Measurements from ENCODE around the gene ZNF74.
"Not testable (repeated sequence)": the region's sequence is repeated elsewhere in the genome, so short reads cannot be mapped to it uniquely, and the experiment has no call there.

ZNF74 gene

DNA sequence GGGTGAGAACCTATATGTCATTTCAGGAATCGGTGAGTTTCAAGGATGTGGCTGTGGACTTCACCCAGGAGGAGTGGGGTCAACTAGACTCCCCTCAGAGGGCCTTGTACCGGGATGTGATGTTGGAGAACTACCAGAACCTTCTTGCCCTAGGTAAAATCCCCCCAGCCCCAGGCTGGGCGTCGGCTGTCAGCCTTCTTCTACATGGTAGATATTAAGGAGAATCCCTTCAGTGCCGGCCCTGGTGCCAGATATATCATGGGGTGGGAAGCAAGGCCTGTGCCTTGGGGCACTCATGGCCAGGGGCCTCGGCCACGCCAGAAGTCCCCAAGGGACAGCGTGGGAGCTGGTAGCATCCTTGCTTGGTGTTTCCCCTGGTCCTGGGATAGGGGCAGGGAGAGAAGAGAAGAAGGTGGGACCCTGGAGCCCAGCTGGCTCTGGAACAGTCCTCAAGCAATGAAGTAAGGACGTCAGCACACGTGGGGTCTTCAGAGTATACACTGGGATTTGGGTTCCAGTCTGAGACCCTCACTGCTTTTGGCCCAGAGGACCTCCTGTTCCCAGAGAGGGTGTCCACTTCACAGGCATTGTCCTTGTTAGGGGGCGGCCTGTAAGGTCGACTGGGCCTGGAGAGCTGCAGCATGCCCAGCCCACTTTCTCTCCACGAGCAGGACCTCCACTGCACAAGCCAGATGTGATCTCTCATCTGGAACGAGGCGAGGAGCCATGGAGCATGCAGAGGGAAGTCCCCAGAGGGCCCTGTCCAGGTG lies 6.8 kb downstream of the ZNF74 start:
- H3K27me3 Mint-ChIP-seq = no peaks in the 10 kb centered on the region
- H3K4me3 Mint-ChIP-seq = no peak overlapping the region
- H3K9me3 Mint-ChIP-seq = no peaks in the 10 kb centered on the region
- ATAC-seq (ENCODE audit: low read depth) = no peak
- H3K4me1 Mint-ChIP-seq = peaks cover 20% of the 10 kb centered on the region
- peaks cover 13% of the 10 kb centered on the region for H3K36me3 Mint-ChIP-seq
- H3K27ac Mint-ChIP-seq = no peak overlapping the region
- DNase-seq (ENCODE audit: low spot score in 2 of 2) = no peak

DNA sequence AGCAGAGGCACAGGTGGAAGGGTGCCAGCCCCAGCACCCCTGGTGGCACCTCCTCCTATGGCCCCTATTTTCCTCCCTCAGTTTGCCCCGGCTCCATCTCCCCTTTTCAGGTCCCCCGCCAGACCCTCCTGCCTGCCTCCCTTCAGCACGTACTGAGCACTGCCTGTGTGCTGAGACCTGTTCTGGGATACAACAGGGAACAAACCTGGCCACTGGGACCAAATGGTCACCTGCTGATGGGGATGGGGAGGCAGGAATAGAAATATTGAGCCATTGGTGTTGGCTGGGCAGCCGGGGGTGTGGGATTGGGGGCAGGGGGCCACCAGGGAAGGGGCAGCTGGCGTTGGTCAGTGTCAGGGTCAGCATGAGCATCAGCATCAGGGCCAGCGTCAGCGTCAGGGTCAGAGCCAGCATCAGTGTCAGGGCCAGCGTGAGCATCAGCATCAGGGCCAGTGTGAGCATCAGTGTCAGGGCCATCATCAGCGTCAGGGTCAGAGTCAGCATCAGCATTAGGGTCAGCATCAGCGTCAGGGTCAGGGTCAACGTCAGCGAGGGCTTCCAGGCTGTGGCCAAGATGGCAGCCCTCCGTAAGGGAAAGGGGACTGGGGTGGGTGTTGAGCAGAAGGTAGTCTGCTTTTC lies 7.5 kb downstream of the ZNF74 start:
- no peaks in the 10 kb centered on the region for H3K27me3 Mint-ChIP-seq
- DNase-seq (ENCODE audit: low spot score in 2 of 2) = no peak
- ATAC-seq (ENCODE audit: low read depth) = no peak
- H3K36me3 Mint-ChIP-seq = peaks cover 13% of the 10 kb centered on the region
- H3K4me3 Mint-ChIP-seq = no peak overlapping the region
- no peak overlapping the region for H3K27ac Mint-ChIP-seq
- peaks cover 13% of the 10 kb centered on the region for H3K4me1 Mint-ChIP-seq
- no peaks in the 10 kb centered on the region for H3K9me3 Mint-ChIP-seq

DNA sequence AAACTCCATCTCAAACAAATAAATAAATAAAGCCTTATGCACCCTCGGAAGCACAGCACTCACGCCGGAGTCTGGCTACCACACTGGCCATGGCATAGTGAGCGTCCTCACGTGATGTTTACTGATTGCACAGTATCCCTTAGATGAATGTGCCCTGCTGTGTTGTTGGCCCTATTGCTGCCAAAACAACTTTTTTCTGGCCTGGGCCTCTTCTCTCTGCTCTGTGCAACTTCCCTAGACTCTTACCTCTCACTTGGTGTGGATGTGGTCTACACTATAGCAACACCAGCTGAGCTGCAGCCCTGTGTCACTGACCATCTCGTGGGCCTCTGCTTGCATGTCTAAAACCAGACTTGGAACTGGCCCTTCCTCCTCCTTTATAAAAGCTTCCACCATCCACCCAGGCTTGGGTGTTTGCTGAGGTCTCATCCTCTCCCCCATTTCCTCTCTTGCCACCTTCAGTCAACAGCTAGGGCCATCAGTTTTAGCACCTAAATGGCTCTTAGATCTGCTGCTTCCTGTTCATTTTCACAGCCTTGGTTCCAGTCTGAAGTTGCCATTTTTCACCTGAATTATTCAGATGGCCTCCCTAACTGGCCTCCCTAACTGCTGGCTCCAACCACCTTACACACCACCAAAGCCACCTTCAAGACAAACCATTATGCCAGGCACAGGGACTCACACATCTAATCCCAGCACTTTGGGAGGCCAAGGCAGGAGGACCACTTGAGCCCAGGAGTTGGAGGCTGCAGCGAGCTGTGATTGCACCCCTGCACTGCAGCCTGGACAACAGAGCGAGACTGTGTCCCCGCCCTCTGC lies 9.2 kb downstream of the ZNF74 start:
- H3K4me3 Mint-ChIP-seq = no peak overlapping the region
- ATAC-seq (ENCODE audit: low read depth) = no peak

DNA sequence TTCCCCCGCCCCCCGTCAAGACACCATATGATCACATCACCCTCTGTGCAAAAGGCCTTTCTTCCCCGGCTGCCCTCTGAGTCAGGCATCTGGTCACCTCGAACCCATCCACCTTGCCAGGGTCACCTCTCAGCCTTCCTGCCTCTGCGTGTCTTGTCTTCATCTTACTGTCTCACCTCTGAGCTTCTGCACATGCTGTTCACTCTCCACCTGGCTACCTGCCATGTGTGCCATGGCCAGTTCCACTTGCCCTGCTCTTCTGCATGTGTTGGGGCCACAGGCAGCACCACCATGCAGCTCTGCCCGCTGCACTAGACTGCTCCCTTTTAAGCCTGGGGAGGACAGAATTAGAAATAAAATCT lies 9.8 kb downstream of the ZNF74 start:
- DNase-seq (ENCODE audit: low spot score in 2 of 2) (no peak), ATAC-seq (ENCODE audit: low read depth) (no peak)
- H3K36me3 Mint-ChIP-seq = peaks cover 14% of the 10 kb centered on the region
- no peaks in the 10 kb centered on the region for H3K27me3 Mint-ChIP-seq
- no peak overlapping the region for H3K4me3 Mint-ChIP-seq
- no peak overlapping the region for H3K27ac Mint-ChIP-seq
- no peaks in the 10 kb centered on the region for H3K9me3 Mint-ChIP-seq
- peaks cover 7% of the 10 kb centered on the region for H3K4me1 Mint-ChIP-seq

More for the DNA sequence above, 9.2 kb downstream of the ZNF74 start:
- H3K36me3 Mint-ChIP-seq = peaks cover 14% of the 10 kb centered on the region
- no peaks in the 10 kb centered on the region for H3K27me3 Mint-ChIP-seq
- H3K27ac Mint-ChIP-seq = no peak overlapping the region
- no peak for DNase-seq (ENCODE audit: low spot score in 2 of 2)
- no peaks in the 10 kb centered on the region for H3K9me3 Mint-ChIP-seq
- peaks cover 7% of the 10 kb centered on the region for H3K4me1 Mint-ChIP-seq

DNA sequence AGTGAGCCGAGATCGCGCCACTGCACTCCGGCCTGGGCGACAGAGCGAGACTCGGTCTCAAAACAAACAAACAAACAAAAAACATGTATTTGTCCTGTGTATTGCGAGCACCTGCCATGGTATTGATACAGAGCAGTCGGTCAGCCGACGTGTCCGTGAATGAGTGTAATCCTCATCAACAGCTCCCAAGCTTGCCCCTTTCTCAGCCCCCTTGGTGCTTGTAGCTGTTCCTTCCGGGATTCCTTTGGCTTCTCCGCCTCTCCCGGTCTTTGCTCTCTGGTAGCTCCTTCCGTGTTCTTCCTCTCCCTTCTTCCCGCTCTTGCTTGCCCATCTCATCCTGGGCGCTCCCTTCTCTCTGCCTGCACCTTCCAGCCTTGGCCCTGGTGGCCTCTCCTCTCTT lies 10.9 kb downstream of the ZNF74 start:
- ATAC-seq (ENCODE audit: low read depth) (no peak), DNase-seq (ENCODE audit: low spot score in 2 of 2) (no peak)
- H3K4me3 Mint-ChIP-seq = no peak overlapping the region
- no peaks in the 10 kb centered on the region for H3K27me3 Mint-ChIP-seq
- peaks cover 14% of the 10 kb centered on the region for H3K36me3 Mint-ChIP-seq
- H3K4me1 Mint-ChIP-seq = peaks cover 3% of the 10 kb centered on the region
- H3K27ac Mint-ChIP-seq = no peak overlapping the region
- H3K9me3 Mint-ChIP-seq = no peaks in the 10 kb centered on the region

DNA sequence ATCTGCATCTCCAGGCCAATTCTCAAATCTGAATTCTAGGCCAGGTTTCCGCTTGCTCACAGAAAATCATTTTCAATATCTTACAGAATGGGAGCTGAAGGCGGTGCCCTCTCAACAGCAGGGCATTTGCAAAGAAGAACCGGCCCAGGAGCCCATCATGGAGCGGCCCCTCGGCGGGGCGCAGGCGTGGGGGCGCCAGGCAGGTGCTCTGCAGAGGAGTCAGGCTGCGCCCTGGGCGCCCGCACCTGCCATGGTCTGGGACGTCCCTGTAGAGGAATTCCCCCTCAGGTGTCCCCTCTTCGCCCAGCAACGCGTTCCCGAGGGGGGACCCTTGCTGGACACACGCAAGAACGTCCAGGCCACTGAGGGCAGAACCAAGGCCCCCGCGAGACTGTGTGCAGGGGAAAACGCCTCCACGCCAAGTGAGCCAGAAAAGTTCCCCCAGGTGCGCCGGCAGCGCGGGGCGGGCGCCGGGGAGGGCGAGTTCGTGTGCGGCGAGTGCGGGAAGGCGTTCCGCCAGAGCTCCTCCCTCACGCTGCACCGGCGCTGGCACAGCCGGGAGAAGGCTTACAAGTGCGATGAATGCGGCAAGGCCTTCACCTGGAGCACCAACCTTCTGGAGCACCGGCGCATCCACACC lies 11.5 kb downstream of the ZNF74 start:
- peaks cover 3% of the 10 kb centered on the region for H3K4me1 Mint-ChIP-seq
- no peak for DNase-seq (ENCODE audit: low spot score in 2 of 2)
- peaks cover 14% of the 10 kb centered on the region for H3K36me3 Mint-ChIP-seq
- no peak for ATAC-seq (ENCODE audit: low read depth)
- H3K4me3 Mint-ChIP-seq = no peak overlapping the region
- no peaks in the 10 kb centered on the region for H3K27me3 Mint-ChIP-seq
- no peak overlapping the region for H3K27ac Mint-ChIP-seq
- H3K9me3 Mint-ChIP-seq = no peaks in the 10 kb centered on the region

DNA sequence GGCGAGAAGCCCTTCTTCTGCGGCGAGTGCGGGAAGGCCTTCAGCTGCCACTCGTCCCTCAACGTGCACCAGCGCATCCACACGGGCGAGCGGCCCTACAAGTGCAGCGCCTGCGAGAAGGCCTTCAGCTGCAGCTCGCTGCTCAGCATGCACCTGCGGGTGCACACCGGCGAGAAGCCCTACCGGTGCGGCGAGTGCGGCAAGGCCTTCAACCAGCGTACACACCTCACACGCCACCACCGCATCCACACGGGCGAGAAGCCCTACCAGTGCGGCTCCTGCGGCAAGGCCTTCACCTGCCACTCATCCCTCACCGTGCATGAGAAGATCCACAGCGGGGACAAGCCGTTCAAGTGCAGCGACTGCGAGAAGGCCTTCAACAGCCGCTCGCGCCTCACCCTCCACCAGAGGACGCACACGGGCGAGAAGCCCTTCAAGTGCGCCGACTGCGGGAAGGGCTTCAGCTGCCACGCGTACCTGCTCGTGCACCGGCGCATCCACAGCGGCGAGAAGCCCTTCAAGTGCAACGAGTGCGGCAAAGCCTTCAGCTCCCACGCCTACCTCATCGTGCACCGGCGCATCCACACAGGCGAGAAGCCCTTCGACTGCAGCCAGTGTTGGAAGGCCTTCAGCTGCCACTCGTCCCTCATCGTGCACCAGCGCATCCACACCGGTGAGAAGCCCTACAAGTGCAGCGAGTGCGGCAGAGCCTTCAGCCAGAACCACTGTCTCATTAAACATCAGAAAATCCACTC lies 12.2 kb downstream of the ZNF74 start:
- Mint-ChIP-seq H3K9me3 (no peaks in the 10 kb centered on the region), H3K4me3 (no peak overlapping the region), H3K36me3 (peaks cover 14% of the 10 kb centered on the region), H3K27ac (no peak overlapping the region), H3K4me1 (peaks cover 3% of the 10 kb centered on the region), H3K27me3 (no peaks in the 10 kb centered on the region)
- ATAC-seq (ENCODE audit: low read depth) (no peak), DNase-seq (ENCODE audit: low spot score in 2 of 2) (no peak)

DNA sequence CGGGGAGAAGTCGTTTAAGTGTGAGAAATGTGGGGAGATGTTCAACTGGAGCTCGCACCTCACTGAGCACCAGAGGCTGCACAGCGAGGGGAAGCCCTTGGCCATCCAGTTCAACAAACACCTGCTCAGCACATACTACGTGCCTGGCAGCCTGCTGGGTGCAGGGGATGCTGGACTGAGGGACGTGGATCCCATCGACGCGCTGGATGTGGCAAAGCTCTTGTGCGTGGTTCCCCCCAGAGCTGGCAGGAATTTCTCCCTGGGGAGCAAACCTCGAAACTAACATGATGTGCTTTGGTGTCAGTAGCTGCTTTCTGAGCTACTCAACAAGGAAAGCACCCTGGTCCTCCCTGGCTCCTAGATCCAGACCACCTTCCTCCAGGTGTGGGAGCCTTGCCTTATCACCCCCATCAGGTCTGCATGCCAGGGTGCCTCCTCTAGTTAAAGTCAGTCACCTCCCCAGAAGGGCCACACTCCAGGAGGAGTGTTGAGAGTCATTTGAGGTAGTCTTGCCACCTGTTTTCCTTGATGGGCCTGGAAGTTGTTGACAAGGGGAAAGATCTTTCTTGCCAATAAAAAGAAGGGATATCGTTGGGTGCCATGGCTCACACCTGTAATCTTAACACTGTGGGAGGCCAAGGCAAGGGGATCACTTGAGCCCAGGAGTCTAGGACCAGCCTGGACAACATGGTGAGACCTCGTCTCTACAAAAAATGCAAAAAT lies 12.9 kb downstream of the ZNF74 start:
- Mint-ChIP-seq H3K27ac (no peak overlapping the region), H3K4me3 (no peak overlapping the region)
- no peak for DNase-seq (ENCODE audit: low spot score in 2 of 2)

DNA sequence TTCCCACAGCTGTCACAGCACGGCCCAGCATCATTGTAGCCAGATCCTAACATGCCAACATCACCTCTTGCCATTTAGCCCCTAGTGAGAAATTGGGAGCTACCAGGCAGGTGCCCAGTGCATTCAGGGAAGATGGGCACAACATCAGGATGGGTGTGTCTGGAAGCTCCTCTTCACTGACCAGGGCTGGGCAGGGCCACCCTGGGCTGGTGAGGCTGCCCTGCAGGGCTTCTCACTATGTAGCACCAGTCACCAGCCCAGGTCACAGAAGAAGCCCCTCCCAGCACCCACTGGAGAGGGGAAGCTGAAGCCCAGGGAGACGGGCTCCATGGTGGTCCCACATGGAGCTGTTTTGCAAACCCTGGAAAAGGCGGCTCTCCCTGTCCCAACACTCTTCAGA lies 13.9 kb downstream of the ZNF74 start:
- DNase-seq (ENCODE audit: low spot score in 2 of 2) = no peak
- ATAC-seq (ENCODE audit: low read depth) = no peak
- Mint-ChIP-seq H3K27me3 (no peaks in the 10 kb centered on the region), H3K4me1 (peaks cover 3% of the 10 kb centered on the region), H3K4me3 (no peak overlapping the region), H3K27ac (no peak overlapping the region), H3K36me3 (peaks cover 14% of the 10 kb centered on the region), H3K9me3 (no peaks in the 10 kb centered on the region)

More for the DNA sequence above, 12.9 kb downstream of the ZNF74 start:
- H3K9me3 Mint-ChIP-seq = no peaks in the 10 kb centered on the region
- H3K36me3 Mint-ChIP-seq = peaks cover 14% of the 10 kb centered on the region
- peaks cover 3% of the 10 kb centered on the region for H3K4me1 Mint-ChIP-seq
- no peaks in the 10 kb centered on the region for H3K27me3 Mint-ChIP-seq
- no peak for ATAC-seq (ENCODE audit: low read depth)

DNA sequence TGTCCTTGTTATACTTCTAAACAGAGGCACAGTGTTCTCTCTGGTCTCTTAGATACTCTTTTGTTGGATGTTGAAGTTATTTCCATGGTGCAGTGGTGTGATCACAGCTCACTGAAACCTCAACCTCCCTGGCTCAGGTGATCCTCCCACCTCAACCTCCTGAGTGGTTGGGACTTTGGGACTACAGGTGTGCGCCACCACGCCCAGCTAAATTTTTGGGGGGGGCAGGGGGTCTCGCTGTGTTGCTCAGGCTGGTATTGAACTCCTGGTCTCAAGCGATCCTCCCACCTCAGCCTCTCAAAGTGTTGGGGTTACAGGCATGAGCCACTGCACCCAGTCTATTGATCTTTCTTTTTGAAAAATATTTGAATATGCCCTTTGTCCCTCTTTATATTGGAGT lies 14.9 kb downstream of the ZNF74 start:
- no peaks in the 10 kb centered on the region for H3K9me3 Mint-ChIP-seq
- peaks cover 1% of the 10 kb centered on the region for H3K27me3 Mint-ChIP-seq
- peaks cover 2% of the 10 kb centered on the region for H3K4me1 Mint-ChIP-seq
- H3K36me3 Mint-ChIP-seq = peaks cover 6% of the 10 kb centered on the region
- no peak overlapping the region for H3K4me3 Mint-ChIP-seq
- no peak overlapping the region for H3K27ac Mint-ChIP-seq
- DNase-seq (ENCODE audit: low spot score in 2 of 2) (no peak), ATAC-seq (ENCODE audit: low read depth) (no peak)

DNA sequence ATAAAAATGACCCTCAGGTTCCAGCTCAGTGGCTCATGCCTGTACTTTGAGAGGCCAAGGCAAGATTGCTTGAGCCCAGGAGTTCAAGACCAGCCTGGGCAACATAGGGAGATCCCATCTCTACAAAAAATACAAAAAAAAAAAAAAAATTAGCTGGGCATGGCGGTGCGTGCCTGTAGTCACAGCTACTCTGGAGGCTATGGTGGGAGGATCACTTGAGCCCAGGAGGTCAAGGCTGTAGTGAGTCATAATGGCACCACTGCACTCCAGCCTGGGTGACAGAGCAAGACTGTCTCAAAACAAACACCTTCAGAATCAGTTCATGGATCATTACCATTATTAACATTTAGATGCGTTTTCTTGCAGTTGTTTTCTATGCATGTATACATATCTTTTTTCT lies 15.4 kb downstream of the ZNF74 start:
- ATAC-seq (ENCODE audit: low read depth) = not testable (repeated sequence)

DNA sequence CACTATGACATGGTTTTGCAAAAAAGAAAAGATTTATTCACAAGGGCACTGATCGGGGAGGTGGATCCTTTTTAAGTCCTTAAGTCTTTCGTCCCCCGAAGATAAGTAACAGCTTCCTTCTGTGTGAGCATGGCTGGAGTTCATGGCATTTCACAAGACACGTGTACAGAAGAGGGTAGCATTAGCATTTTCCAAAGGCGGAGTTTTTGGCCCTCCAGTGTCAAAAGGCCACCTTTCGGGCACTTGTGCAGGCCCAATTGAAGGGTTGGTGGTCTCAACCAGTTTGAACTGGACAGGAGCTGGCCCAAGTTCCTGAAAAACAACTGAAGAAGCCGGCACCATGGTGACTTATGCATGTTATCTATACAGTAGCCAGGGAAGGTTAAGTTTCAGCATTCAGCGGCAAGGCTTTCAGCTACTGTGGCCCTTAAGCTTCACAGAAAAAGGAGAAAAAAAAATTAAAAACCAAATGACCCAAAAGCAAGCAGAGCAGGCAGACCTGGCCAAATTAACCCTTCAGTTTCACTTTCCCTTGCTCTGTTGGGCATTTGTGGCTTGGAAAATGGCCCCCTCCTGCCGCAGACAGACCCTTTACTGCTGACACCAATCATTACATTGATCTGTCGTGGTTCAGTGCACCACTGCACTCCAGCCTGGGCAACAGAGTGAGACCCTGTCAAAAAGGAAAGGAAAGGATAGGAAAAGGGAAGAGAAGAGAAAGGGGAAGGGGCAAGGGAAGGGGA lies 18.7 kb downstream of the ZNF74 start:
- H3K36me3 Mint-ChIP-seq = no peaks in the 10 kb centered on the region
- H3K4me3 Mint-ChIP-seq = no peak overlapping the region
- ATAC-seq (ENCODE audit: low read depth) (no peak), DNase-seq (ENCODE audit: low spot score in 2 of 2) (no peak)
- H3K4me1 Mint-ChIP-seq = peaks cover 2% of the 10 kb centered on the region
- no peak overlapping the region for H3K27ac Mint-ChIP-seq
- peaks cover 1% of the 10 kb centered on the region for H3K27me3 Mint-ChIP-seq
- no peaks in the 10 kb centered on the region for H3K9me3 Mint-ChIP-seq

More for the DNA sequence above, 15.4 kb downstream of the ZNF74 start:
- not testable (repeated sequence) for H3K4me3 Mint-ChIP-seq; DNase-seq (ENCODE audit: low spot score in 2 of 2); H3K4me1 Mint-ChIP-seq; H3K36me3 Mint-ChIP-seq; H3K27me3 Mint-ChIP-seq; H3K27ac Mint-ChIP-seq; H3K9me3 Mint-ChIP-seq

All from memory B cell (primary cell).